GM19468 (cell line): Measurements from ENCODE around the gene ICA1.
"Not testable (repeated sequence)": the region's sequence is repeated elsewhere in the genome, so short reads cannot be mapped to it uniquely, and the experiment has no call there.

Experiments
- ATAC-seq: cut with Tn5 transposase; IDR thresholded peaks from one replicate; pipeline ENCODE4 v1.9.1; 2021; ENCODE audit warnings: mild to moderate bottlenecking, moderate library complexity, moderate number of reproducible peaks; ENCODE audit not compliant: unreplicated experiment; ENCODE audit errors: extremely low read depth

The ICA1 gene

DNA sequence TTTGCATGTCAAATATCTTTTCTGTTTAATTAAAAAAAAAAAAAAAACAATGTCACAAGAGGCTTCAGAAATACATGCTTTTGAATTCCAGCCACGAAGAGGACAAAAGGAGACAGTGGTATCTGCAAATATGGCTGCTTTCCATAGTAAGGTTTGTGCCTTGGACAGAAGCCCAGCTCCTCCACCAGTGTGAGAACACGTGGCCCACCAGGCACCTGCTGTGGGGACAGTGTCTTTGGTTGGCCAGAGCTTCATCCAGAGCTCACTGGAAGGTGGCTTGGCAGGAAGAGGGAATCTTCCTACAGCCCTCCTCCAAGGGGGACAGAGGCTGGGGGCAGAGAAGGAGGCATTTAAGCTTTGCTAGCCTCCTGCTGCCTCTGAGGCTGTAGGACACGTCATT is 148.8 kb downstream of the ICA1 start:
- no peak for ATAC-seq

DNA sequence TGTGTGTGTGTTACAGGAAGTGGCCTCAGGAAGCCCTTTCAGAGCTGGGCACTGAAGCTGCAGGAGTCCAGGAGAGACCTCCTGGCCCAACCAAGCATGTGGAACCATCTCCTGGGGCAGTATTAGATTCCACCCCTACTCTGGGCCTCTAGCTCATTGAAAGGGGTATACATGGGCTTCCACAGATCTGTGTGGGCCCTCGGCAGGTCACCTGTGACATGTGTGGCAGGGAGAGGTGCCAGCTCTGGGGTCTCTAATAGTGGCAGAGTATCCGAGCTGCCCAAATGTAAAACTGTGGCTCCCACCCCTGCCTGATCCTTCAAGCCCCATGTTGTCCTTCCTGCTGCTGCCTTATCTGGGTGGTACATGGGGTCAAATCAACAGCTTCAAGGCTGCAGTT is 149.3 kb downstream of the ICA1 start:
- no peak for ATAC-seq

GRCh38 chr7:8111282-8111960 is 150.5 kb downstream of the ICA1 start:
- no peak for ATAC-seq

GRCh38 chr7:8109196-8110022 is 152.6 kb downstream of the ICA1 start:
- ATAC-seq: no peak

- no peak for ATAC-seq
These were observed 156.4 kb downstream of the ICA1 start for GRCh38 chr7:8105449-8106095.

DNA sequence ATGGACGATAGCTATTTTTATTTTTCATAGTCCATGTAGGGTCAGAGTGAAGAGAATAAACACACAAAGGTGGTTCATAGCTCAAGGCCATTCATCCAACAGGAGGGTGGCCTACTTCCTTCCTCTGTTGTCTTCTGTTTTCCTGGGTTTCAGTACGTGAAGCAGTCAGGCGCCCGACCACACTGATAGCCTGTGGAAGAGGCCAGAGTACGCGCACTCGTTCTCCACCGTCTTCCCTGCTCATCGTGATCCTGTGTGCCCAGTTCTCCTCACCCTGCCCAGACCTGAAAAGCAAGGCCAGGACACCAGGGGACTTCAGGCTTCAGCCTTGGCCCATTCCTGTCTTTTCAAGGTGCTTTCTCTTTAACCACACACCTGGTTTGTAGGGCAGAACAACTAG is 158.7 kb downstream of the ICA1 start:
- ATAC-seq: no peak

GRCh38 chr7:8101292-8101691 is 160.7 kb downstream of the ICA1 start:
- not testable (repeated sequence) for ATAC-seq

GRCh38 chr7:8094164-8095140 is 167.5 kb downstream of the ICA1 start:
- no peak for ATAC-seq

GRCh38 chr7:8092140-8092539 is 169.8 kb downstream of the ICA1 start:
- no peak for ATAC-seq

- ATAC-seq: no peak
These were observed 172.8 kb downstream of the ICA1 start for GRCh38 chr7:8089036-8089780.

GRCh38 chr7:8086239-8086638 is 175.7 kb downstream of the ICA1 start:
- ATAC-seq: no peak

DNA sequence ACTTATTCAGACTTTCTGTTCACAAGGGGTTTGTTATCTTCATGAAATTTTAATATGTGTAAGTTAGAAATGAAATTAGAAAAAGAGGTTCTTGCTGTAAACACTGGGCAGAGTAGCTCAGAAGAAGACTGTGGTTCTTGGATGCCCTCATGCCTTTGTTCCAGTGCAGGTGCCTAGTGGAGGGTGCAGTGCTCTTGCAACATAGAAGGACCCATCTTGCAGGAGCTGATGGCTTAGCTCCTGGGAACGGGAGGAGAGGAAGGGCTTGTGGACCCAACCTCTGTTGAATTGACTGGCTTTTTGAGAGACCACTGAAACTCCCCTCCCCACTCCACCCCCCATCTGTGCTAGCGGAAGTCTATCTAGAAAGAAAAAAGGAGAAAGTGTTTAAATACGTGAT is 176.5 kb downstream of the ICA1 start:
- no peak for ATAC-seq

DNA sequence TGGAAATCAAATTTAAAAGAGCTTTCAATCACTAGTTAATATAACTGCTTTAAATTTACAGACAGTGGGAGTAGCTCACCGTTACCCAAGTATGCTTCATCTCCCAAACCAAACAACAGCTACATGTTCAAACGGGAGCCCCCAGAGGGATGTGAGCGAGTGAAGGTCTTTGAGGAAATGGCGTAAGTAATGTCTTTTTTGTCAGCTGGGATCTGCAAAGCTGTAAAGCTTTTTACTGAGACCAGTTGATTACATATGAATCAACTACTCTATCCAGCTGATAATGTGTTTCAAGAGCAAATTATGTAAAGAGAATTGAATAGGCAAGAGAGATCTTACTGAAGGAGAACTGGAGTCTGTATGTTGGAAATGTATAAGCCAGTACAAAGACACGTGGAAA is 177.1 kb downstream of the ICA1 start:
- no peak for ATAC-seq

- no peak for ATAC-seq
These were observed 179.2 kb downstream of the ICA1 start for GRCh38 chr7:8082762-8083161.

DNA sequence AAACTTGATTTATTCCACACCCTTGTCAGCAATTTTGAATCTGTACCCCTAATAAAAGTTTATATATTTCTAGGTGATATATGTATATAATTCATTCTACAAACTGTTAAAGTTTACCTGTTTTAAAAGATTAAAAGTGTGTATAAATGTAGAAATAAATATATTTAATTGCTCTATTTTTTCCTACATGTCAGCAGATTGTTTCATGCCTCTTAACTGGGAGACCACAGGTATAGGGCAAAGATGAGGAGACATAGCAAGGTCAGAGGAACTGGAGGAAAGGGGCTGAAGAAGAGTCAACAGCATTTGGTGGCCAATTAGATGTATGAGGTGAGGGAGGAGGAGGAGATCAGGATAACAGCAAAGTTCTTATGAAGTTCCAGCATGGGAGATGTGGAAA is 183.5 kb downstream of the ICA1 start:
- no peak for ATAC-seq

- no peak for ATAC-seq
These were observed 191.4 kb downstream of the ICA1 start for GRCh38 chr7:8070451-8071180.

DNA sequence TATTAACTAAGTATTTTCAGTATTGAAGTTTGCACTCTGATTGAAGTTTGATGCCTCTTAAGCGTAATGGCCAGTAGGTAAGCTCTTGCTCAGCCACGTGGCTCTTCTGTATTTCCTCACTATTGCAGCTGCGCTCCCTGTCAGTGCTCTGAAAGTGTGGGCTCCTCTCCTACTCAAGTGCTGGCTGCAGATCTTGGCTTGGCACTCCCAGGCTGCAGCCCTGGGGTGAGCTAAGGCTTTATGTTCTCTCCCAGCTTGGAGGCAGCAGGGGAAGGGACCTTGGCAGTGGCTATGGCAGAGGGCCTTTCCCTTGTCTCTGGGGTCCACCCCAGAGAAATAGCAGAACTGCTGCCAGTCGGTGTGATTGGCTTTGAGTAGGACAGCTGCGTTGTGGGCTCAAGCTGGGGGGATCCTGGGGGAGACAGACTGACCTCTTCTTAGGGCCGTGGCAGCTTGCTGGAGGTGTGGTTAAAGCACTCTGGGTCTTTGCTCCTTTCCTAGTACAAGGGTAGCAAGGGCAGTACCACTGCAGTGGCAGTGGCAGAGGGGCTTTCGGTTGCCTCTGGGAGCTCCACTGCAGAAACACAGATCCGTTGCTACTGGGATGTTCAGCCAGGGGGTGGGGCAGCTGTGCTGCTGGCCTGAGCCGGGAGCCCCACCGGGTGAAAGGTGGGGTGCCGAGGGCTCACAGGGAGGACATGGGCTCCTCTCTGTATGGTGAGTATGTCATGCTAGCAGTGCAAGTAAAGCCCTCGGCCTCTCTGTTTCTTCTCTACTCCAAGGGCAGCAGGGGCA is 192.9 kb downstream of the ICA1 start:
- ATAC-seq: no peak

GRCh38 chr7:8065356-8065813 is 196.6 kb downstream of the ICA1 start:
- ATAC-seq: no peak
